Activated B cell treated with CpG ODN at 0.5 μM for 24 hours (primary cell): ENCODE measurements around the gene LPP. TPM values are rescaled to one million over a fixed set of nuclear protein-coding genes. Genes with fewer than 3 reads are reported as not detected.

Source experiments
- ATAC-seq: fragments of 200-7000 bp; cut with Tn5 transposase; one replicate; pipeline ENCODE4 v1.10.0; 2021; ENCODE audit warnings: low read depth, mild to moderate bottlenecking, moderate library complexity
- CTCF ChIA-PET: fragments of 350-600 bp; sonication (Branson Sonifier 250); formaldehyde crosslinking; loops from one replicate; lab custom pipeline; 2021; ENCODE audit warnings: antibody characterized with exemption; lab: Charles Lee
- POLR2A ChIA-PET: fragments of 350-600 bp; sonication (Branson Sonifier 250); formaldehyde crosslinking; loops from one replicate; lab custom pipeline; 2021; ENCODE audit warnings: antibody characterized with exemption; lab: Charles Lee
- DNase-seq: peaks from one replicate; pipeline ENCODE4 v3.0.0; 2022
- H3K27ac Mint-ChIP-seq: one replicate; pipeline ENCODE4 v1.8.0; 2020; ENCODE audit warnings: mixed read lengths
- H3K27me3 Mint-ChIP-seq: one replicate; pipeline ENCODE4 v1.8.0; 2021; ENCODE audit warnings: mixed read lengths
- H3K36me3 Mint-ChIP-seq: one replicate; pipeline ENCODE4 v1.8.0; 2021; ENCODE audit warnings: low read depth, mixed read lengths
- H3K4me1 Mint-ChIP-seq: one replicate; pipeline ENCODE4 v1.8.0; 2021; ENCODE audit warnings: mixed read lengths
- H3K4me3 Mint-ChIP-seq: one replicate; pipeline ENCODE4 v1.8.0; 2020; ENCODE audit warnings: mild to moderate bottlenecking, mixed read lengths
- H3K9me3 Mint-ChIP-seq: one replicate; pipeline ENCODE4 v1.8.0; 2020; ENCODE audit warnings: mixed read lengths
- intact Hi-C: fragments of 100-400 bp; cut with micrococcal nuclease; formaldehyde crosslinking; loops from one replicate; pipeline ENCODE4 v1.15.1; 2024
- total RNA-seq: library from RNA; stranded (reverse); gene quantifications from 2 replicates; pipeline ENCODE4 v1.2.3, GENCODE V29; 2022
- TF ChIP-seq, protein P1 (sequence below): fragments of 200-600 bp; IDR thresholded peaks from one replicate; pipeline ENCODE4 v1.8.0; 2022; ENCODE audit warnings: antibody characterized with exemption, mild to moderate bottlenecking

Gene LPP
- total RNA-seq, 1 donor from 2014 or later: 60.1 TPM

DNA sequence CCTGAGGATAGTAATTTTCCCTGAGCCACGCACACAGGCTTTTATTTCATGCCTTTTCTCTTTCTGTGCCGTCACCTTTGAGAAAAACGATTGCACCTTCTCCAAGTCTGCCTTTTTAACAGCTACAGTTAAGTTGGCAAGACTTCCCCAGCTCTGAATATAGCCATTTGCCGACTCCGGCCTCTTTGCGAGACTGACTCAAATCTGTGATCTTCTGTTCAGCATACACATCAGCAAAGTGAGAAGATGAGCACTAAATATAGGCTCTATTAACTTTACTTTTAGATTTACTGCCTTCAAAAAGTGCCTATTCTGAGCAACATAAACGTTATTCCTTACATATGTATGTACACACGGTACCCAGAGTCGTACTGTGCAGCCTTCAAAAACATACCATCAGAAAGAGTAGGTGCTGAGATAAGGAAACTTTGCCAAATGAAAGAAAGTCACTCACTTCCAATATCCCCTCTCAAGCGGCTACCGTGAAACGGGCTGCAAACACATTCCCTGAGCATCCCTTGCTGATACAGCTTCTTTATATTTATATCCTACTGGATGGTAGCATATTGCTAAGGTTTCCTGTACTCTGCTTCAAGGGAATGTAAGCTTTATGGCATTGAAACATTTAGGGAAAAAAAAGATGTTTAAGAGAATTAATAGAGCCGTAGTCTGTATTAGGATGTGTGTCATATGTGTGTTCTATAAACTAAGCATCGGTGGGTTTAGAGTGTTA is 734.5 kb downstream of the LPP start:
- CTCF ChIA-PET: no interaction called here
- DNase-seq (no peak), ATAC-seq (no peak)
- Mint-ChIP-seq H3K9me3 (no peaks in the 10 kb centered on the region), H3K36me3 (peaks cover 22% of the 10 kb centered on the region), H3K4me1 (no peaks in the 10 kb centered on the region), H3K27ac (no peak overlapping the region), H3K27me3 (no peaks in the 10 kb centered on the region), H3K4me3 (no peak overlapping the region)
- TF ChIP-seq, protein P1, sequence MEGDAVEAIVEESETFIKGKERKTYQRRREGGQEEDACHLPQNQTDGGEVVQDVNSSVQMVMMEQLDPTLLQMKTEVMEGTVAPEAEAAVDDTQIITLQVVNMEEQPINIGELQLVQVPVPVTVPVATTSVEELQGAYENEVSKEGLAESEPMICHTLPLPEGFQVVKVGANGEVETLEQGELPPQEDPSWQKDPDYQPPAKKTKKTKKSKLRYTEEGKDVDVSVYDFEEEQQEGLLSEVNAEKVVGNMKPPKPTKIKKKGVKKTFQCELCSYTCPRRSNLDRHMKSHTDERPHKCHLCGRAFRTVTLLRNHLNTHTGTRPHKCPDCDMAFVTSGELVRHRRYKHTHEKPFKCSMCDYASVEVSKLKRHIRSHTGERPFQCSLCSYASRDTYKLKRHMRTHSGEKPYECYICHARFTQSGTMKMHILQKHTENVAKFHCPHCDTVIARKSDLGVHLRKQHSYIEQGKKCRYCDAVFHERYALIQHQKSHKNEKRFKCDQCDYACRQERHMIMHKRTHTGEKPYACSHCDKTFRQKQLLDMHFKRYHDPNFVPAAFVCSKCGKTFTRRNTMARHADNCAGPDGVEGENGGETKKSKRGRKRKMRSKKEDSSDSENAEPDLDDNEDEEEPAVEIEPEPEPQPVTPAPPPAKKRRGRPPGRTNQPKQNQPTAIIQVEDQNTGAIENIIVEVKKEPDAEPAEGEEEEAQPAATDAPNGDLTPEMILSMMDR: no peak
- intact Hi-C loops: no loop called here
- POLR2A ChIA-PET: no interaction called here

DNA sequence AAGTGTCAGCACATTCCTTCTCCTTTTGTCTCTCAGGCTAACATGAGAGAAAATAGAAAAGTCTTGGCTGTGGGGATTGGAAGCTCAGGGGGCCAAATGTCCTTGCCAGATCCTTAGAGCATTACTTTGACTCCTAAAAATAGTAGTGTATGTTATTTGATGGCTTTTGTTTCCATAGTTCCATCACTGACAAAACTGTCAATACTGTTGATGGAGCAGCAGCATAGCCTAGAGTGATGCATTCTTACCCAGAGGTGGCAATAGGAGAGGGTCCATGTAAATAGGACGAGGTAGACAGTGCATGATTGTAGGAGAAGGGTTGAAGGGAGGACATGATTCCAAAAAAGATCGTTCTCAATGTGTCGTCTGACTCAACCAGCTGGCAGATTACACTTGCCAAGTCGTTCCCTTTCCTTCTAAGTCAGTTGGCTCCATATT is 735.1 kb downstream of the LPP start:
- intact Hi-C loops: no loop called here
- Mint-ChIP-seq H3K9me3 (no peaks in the 10 kb centered on the region), H3K4me1 (no peaks in the 10 kb centered on the region), H3K27ac (no peak overlapping the region), H3K36me3 (peaks cover 22% of the 10 kb centered on the region), H3K27me3 (no peaks in the 10 kb centered on the region), H3K4me3 (no peak overlapping the region)
- DNase-seq (no peak), ATAC-seq (no peak)
- TF ChIP-seq, protein P1: no peak
- ChIA-PET CTCF (no interaction called here), POLR2A (no interaction called here)

DNA sequence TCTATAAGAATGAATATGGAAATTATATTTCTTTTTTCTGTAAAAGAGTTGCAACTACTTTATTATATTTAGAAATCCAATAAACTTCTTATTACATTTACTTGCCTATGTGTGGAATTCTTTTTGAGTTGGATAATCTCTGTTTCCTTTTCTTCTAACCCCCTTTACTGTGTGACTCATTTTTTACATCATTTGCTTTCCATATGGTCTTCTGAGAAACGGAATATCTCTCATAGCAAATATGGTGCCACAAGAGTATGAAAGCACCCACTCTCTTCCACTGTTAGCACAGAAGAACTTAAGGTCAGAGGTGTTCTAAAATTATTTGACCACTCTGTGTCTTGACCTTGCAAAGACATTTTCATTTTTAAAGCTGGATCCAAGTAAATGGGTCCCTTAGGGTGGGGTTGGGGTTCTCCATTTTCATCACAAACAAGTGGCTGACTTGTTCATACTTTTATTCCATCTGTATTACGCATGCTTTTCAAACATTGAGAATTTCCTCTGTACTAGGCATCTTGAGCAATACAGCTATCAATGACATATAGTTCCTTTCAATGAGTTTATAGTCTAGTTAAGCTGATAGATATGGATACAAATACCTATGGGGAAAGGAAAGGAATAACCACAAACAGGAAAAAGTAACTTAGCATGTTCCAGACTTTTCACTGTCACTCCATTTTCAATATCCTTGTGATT is 736.8 kb downstream of the LPP start:
- Mint-ChIP-seq H3K4me3 (no peak overlapping the region), H3K36me3 (peaks cover 12% of the 10 kb centered on the region), H3K4me1 (no peaks in the 10 kb centered on the region), H3K9me3 (no peaks in the 10 kb centered on the region), H3K27ac (no peak overlapping the region), H3K27me3 (no peaks in the 10 kb centered on the region)
- ATAC-seq: no peak
- ChIA-PET POLR2A (no interaction called here), CTCF (no interaction called here)
- intact Hi-C loops: no loop called here
- no peak for DNase-seq
- TF ChIP-seq, protein P1: no peak

DNA sequence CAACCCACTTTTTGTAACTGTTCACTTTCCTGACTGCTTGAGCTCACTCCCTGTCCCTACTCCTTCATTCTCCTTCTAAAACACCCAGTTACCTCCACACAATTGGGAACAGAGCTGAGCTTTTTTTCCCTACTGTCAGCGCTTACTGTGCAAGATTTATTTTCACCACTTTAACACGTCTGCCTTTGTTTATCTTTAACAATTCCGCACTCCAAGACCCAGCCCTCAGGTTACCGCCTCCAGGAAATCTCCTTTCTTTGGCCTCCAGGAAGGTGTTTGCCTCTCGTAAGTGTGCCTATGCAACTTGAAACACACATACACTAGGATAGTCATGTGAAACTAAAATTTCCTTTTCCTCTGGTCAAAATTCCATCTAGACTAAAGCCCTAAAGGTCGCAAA is 745.9 kb downstream of the LPP start:
- intact Hi-C loops: no loop called here
- ATAC-seq: no peak
- no peak for DNase-seq
- no peak overlapping the region for H3K4me3 Mint-ChIP-seq
- no peak overlapping the region for H3K27ac Mint-ChIP-seq
- no peaks in the 10 kb centered on the region for H3K9me3 Mint-ChIP-seq
- CTCF ChIA-PET: no interaction called here
- no peaks in the 10 kb centered on the region for H3K4me1 Mint-ChIP-seq
- POLR2A ChIA-PET: no interaction called here
- H3K36me3 Mint-ChIP-seq: no peaks in the 10 kb centered on the region
- H3K27me3 Mint-ChIP-seq: no peaks in the 10 kb centered on the region
- TF ChIP-seq, protein P1: no peak

DNA sequence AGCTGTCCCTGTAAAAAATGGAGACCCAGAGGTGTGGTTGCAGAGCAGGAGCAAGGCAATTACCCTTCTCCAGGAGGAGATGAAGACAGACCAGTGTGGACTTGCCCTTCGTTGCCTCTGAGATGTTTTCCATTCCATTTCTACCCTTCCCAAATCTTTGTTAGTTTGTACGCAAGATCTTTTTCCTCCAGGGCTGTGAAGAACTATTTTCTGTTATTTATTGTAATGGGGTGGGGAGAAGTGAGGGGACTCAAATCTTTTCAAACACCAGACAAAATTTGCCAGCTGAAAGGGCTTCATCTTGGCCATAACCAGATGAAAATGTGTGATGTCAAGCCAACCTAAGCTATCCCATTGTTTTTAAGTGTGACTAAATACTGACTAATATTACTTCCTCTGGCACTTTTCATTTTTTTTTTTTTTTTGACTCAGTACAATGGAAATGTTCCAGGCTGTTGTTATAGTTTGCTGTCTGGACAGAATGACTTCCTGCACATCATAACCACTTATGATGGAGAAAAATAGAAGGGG is 746.5 kb downstream of the LPP start:
- intact Hi-C loops: no loop called here
- DNase-seq (no peak), ATAC-seq (no peak)
- H3K27me3 Mint-ChIP-seq: no peaks in the 10 kb centered on the region
- CTCF ChIA-PET: no interaction called here
- H3K36me3 Mint-ChIP-seq: no peaks in the 10 kb centered on the region
- H3K9me3 Mint-ChIP-seq: no peaks in the 10 kb centered on the region
- no peaks in the 10 kb centered on the region for H3K4me1 Mint-ChIP-seq
- TF ChIP-seq, protein P1: no peak
- POLR2A ChIA-PET: no interaction called here
- no peak overlapping the region for H3K4me3 Mint-ChIP-seq
- H3K27ac Mint-ChIP-seq: no peak overlapping the region
